Trophoblast cell (in vitro differentiated cells and primary cell): ENCODE results near the gene RGS4.
A peak's percentile ranks its signal among the peaks of the same experiment; 100 is the strongest.

Source experiments
- DNase-seq, 2 donors: peaks; one replicate each; pipeline ENCODE4 v3.0.0-alpha.2; 2016
- H2AFZ ChIP-seq: 2 replicates; pipeline ENCODE4 v1.6.1; 2013; ENCODE audit warnings: low read length, moderate library complexity, mild to moderate bottlenecking; ENCODE audit not compliant: insufficient read depth, poor library complexity
- H2AK5ac ChIP-seq: 2 replicates; pipeline ENCODE4 v1.6.1; 2013; ENCODE audit warnings: mild to moderate bottlenecking, low read length
- H2BK120ac ChIP-seq: 2 replicates; pipeline ENCODE4 v1.6.1; 2013; ENCODE audit warnings: low read length, mild to moderate bottlenecking, moderate library complexity; ENCODE audit not compliant: insufficient read depth, poor library complexity
- H2BK12ac ChIP-seq: 2 replicates; pipeline ENCODE4 v1.6.1; 2013; ENCODE audit warnings: mild to moderate bottlenecking, low read length, moderate library complexity
- H2BK5ac ChIP-seq: 2 replicates; pipeline ENCODE4 v1.6.1; 2013; ENCODE audit warnings: low read length, low read depth, moderate library complexity, mild to moderate bottlenecking; ENCODE audit not compliant: poor library complexity
- H3K14ac ChIP-seq: 2 replicates; pipeline ENCODE4 v1.6.1; 2013; ENCODE audit warnings: mild to moderate bottlenecking, low read length
- H3K18ac ChIP-seq: 2 replicates; pipeline ENCODE4 v1.6.1; 2013; ENCODE audit warnings: mild to moderate bottlenecking, low read length
- H3K23ac ChIP-seq: 2 replicates; pipeline ENCODE4 v1.6.1; 2013; ENCODE audit warnings: low read length
- H3K27ac ChIP-seq: 2 replicates; pipeline ENCODE4 v1.5.1; 2013; ENCODE audit warnings: low read depth, mild to moderate bottlenecking, inconsistent platforms, low read length, moderate library complexity
- H3K27me3 ChIP-seq: 2 replicates; pipeline ENCODE4 v1.6.1; 2013; ENCODE audit warnings: inconsistent platforms, mild to moderate bottlenecking, low read length, moderate library complexity; ENCODE audit not compliant: insufficient read depth
- H3K36me3 ChIP-seq, 2 experiments: 1 replicate in 1 of 2; 2 replicates in 1 of 2; pipeline ENCODE4 v1.6.1; 2013; ENCODE audit warnings: low read length in 2 of 2, mild to moderate bottlenecking in 2 of 2, moderate library complexity in 1 of 2; ENCODE audit not compliant: insufficient read depth in 2 of 2, control insufficient read depth in 1 of 2
- H3K4ac ChIP-seq: 2 replicates; pipeline ENCODE4 v1.6.1; 2013; ENCODE audit warnings: low read depth, mild to moderate bottlenecking, low read length, moderate library complexity
- H3K4me1 ChIP-seq, 2 experiments: 1 replicate in 1 of 2; 2 replicates in 1 of 2; pipeline ENCODE4 v1.6.1; 2013; ENCODE audit warnings: low read length in 2 of 2, mild to moderate bottlenecking in 2 of 2, moderate library complexity in 1 of 2; ENCODE audit not compliant: insufficient read depth in 2 of 2, control insufficient read depth in 1 of 2
- H3K4me2 ChIP-seq: 2 replicates; pipeline ENCODE4 v1.6.1; 2013; ENCODE audit warnings: inconsistent platforms, mild to moderate bottlenecking, low read length, moderate library complexity
- H3K4me3 ChIP-seq: 2 replicates; pipeline ENCODE4 v1.5.1; 2013; ENCODE audit warnings: mild to moderate bottlenecking, low read depth, low read length, inconsistent platforms
- H3K79me1 ChIP-seq: one replicate; pipeline ENCODE4 v1.6.1; 2013; ENCODE audit warnings: low read length
- H3K79me2 ChIP-seq: 2 replicates; pipeline ENCODE4 v1.6.1; 2013; ENCODE audit warnings: low read length, mild to moderate bottlenecking; ENCODE audit not compliant: control insufficient read depth, insufficient read depth, poor library complexity
- H3K9ac ChIP-seq: 2 replicates; pipeline ENCODE4 v1.6.1; 2013; ENCODE audit warnings: mild to moderate bottlenecking, low read length
- H3K9me3 ChIP-seq: 2 replicates; pipeline ENCODE4 v1.6.1; 2013; ENCODE audit warnings: low read depth, mild to moderate bottlenecking, control low read depth, inconsistent platforms, low read length; ENCODE audit not compliant: insufficient read depth
- H4K12ac ChIP-seq: 2 replicates; pipeline ENCODE4 v1.6.1; 2013; ENCODE audit warnings: low read depth, mild to moderate bottlenecking, low read length, moderate library complexity
- H4K8ac ChIP-seq: 2 replicates; pipeline ENCODE4 v1.6.1; 2013; ENCODE audit warnings: low read depth, mild to moderate bottlenecking, low read length, moderate library complexity
- H4K91ac ChIP-seq: one replicate; pipeline ENCODE4 v1.6.1; 2013; ENCODE audit warnings: low read depth, mild to moderate bottlenecking, low read length, moderate library complexity
- WGBS: extraction: QIAGEN DNeasy Blood & Tissue Kit; methylation state at CpG from one replicate; pipeline ENCODE4 v1.1.7; 2013; ENCODE audit warnings: missing lambda C conversion rate; ENCODE audit not compliant: insufficient read length, insufficient coverage; ENCODE audit errors: extremely low coverage; 5-methylcytosine and 5-hydroxymethylcytosine counted together

The RGS4 gene

GRCh38 chr1:163071405-163072255 is 2.5 kb downstream of the RGS4 start:
- WGBS, result no CpG with 5 or more reads among the region's 6 CpGs
- Histone ChIP-seq H2BK5ac (no peak overlapping the region), H2AFZ (no peak overlapping the region)

GRCh38 chr1:163072658-163073057 is 3.5 kb downstream of the RGS4 start:
- no peak overlapping the region for H3K23ac ChIP-seq
- WGBS, result no CpG with 5 or more reads among the region's 1 CpG
- H4K12ac ChIP-seq, result no peak overlapping the region
- no peaks in the 10 kb centered on the region for H3K9me3 ChIP-seq
- H3K4me1 ChIP-seq, result no peaks in the 10 kb centered on the region
- no peak overlapping the region for H3K18ac ChIP-seq
- H2BK5ac ChIP-seq, result no peak overlapping the region
- no peak overlapping the region for H3K14ac ChIP-seq
- no peak overlapping the region for H2BK12ac ChIP-seq
- no peak overlapping the region for H4K8ac ChIP-seq
- no peak overlapping the region for H3K4ac ChIP-seq
- no peaks in the 10 kb centered on the region for H3K36me3 ChIP-seq
- H3K4me3 ChIP-seq, result no peak overlapping the region
- no peak overlapping the region for H3K9ac ChIP-seq
- no peak overlapping the region for H4K91ac ChIP-seq
- no peaks in the 10 kb centered on the region for H3K27me3 ChIP-seq
- H3K79me2 ChIP-seq, result no peaks in the 10 kb centered on the region
- no peak overlapping the region for H2AK5ac ChIP-seq
- DNase-seq, result no peak
- no peak overlapping the region for H3K4me2 ChIP-seq
- H2BK120ac ChIP-seq, result no peak overlapping the region
- no peak overlapping the region for H3K27ac ChIP-seq
- no peak overlapping the region for H2AFZ ChIP-seq
- H3K79me1 ChIP-seq, result no peaks in the 10 kb centered on the region

More at GRCh38 chr1:163071405-163072255, 2.5 kb downstream of the RGS4 start:
- Histone ChIP-seq H2BK12ac (no peak overlapping the region), H3K79me1 (no peaks in the 10 kb centered on the region), H4K8ac (no peak overlapping the region), H3K79me2 (no peaks in the 10 kb centered on the region), H4K12ac (no peak overlapping the region), H3K27me3 (no peaks in the 10 kb centered on the region), H3K4me3 (no peak overlapping the region), H3K23ac (no peak overlapping the region), H3K4me1 (no peaks in the 10 kb centered on the region), H3K27ac (no peak overlapping the region), H2BK120ac (no peak overlapping the region), H3K18ac (no peak overlapping the region), H3K36me3 (no peaks in the 10 kb centered on the region), H3K4ac (no peak overlapping the region), H3K14ac (no peak overlapping the region), H3K9ac (no peak overlapping the region), H2AK5ac (no peak overlapping the region), H4K91ac (no peak overlapping the region), H3K9me3 (no peaks in the 10 kb centered on the region), H3K4me2 (no peak overlapping the region)
- DNase-seq, result peak; percentile 61 to 74

DNA sequence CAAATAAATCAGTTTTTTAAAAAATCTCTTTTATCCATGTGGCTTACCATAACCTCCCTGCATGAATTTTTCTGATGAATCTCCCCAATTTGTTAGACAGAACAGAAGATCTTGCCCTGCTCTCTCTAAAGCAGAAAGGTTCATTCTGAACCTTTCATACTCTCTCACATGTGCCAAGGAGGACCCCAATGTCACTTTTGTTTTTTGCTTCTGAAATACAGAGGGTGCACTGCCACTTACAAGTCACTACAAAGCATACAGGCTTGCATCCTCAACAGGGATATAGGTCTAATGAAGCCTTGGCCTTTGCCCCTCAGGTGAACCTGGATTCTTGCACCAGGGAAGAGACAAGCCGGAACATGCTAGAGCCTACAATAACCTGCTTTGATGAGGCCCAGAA is 4.8 kb downstream of the RGS4 start:
- Histone ChIP-seq H3K27ac (no peak overlapping the region), H3K79me1 (no peaks in the 10 kb centered on the region), H3K4me1 (no peaks in the 10 kb centered on the region), H2AFZ (no peak overlapping the region), H3K18ac (no peak overlapping the region), H3K4ac (no peak overlapping the region), H3K9ac (no peak overlapping the region), H4K12ac (no peak overlapping the region), H2BK120ac (no peak overlapping the region), H3K4me2 (no peak overlapping the region), H3K36me3 (no peaks in the 10 kb centered on the region), H4K8ac (no peak overlapping the region), H3K79me2 (no peaks in the 10 kb centered on the region), H3K4me3 (no peak overlapping the region), H4K91ac (no peak overlapping the region), H2BK12ac (no peak overlapping the region), H3K27me3 (no peaks in the 10 kb centered on the region), H2AK5ac (no peak overlapping the region), H3K23ac (no peak overlapping the region), H3K9me3 (no peaks in the 10 kb centered on the region), H2BK5ac (no peak overlapping the region), H3K14ac (no peak overlapping the region)
- WGBS, result no CpG with 5 or more reads among the region's 1 CpG
- DNase-seq, result no peak

GRCh38 chr1:163074716-163075284 is 5.6 kb downstream of the RGS4 start:
- no CpG with 5 or more reads among the region's 2 CpGs for WGBS

More at GRCh38 chr1:163074716-163075284, 5.6 kb downstream of the RGS4 start:
- H4K91ac ChIP-seq, result no peak overlapping the region
- H3K79me1 ChIP-seq, result no peaks in the 10 kb centered on the region
- no peak overlapping the region for H3K18ac ChIP-seq
- no peak for DNase-seq
- H3K9me3 ChIP-seq, result no peaks in the 10 kb centered on the region
- no peak overlapping the region for H2AFZ ChIP-seq
- H4K12ac ChIP-seq, result no peak overlapping the region
- no peak overlapping the region for H2BK12ac ChIP-seq
- H3K23ac ChIP-seq, result no peak overlapping the region
- H2AK5ac ChIP-seq, result no peak overlapping the region
- no peak overlapping the region for H3K14ac ChIP-seq
- no peak overlapping the region for H2BK120ac ChIP-seq
- no peak overlapping the region for H3K4me3 ChIP-seq
- no peaks in the 10 kb centered on the region for H3K36me3 ChIP-seq
- no peaks in the 10 kb centered on the region for H3K79me2 ChIP-seq
- H3K4me1 ChIP-seq, result no peaks in the 10 kb centered on the region
- H2BK5ac ChIP-seq, result no peak overlapping the region
- H3K4me2 ChIP-seq, result no peak overlapping the region
- H3K27ac ChIP-seq, result no peak overlapping the region
- H4K8ac ChIP-seq, result no peak overlapping the region
- H3K9ac ChIP-seq, result no peak overlapping the region
- no peak overlapping the region for H3K4ac ChIP-seq
- H3K27me3 ChIP-seq, result no peaks in the 10 kb centered on the region
